ENCODE results near the gene ZRANB1. TPM values are rescaled to one million over a fixed set of nuclear protein-coding genes. Genes with fewer than 3 reads are reported as not detected.
A peak's percentile ranks its signal among the peaks of the same experiment; 100 is the strongest.

Gene ZRANB1
- polyA plus RNA-seq, 4 donors: 6.3 to 17.0 (median 8.2) TPM

- peaks cover 6 to 87% (median 7%) of the 10 kb centered on the region in 3 donors for H3K36me3 ChIP-seq (ENCODE audit: control insufficient read depth in 3 of 3, insufficient read depth in 2 of 3, low read depth in 1 of 3, low read length in 3 of 3)
- H3K9me3 ChIP-seq (ENCODE audit: control insufficient read depth in 2 of 2, insufficient read depth in 1 of 2, low read depth in 1 of 2, low read length in 1 of 2): peaks cover 0 to 4% of the 10 kb centered on the region in 2 donors
- H3K27me3 ChIP-seq (ENCODE audit: control insufficient read depth in 3 of 3, insufficient read depth in 3 of 3, low read length in 3 of 3): no peaks in the 10 kb centered on the region
- peak overlapping the region in 1 of 3 donors; percentile 47 for H3K27ac ChIP-seq (ENCODE audit: low read depth in 1 of 3, low read length in 2 of 3)
- FAIRE-seq (no peak), DNase-seq (no peak)
- H3K4me3 ChIP-seq (ENCODE audit: low read depth in 1 of 3, low read length in 3 of 3): no peak overlapping the region
- WGBS, 3 donors: 86 to 94% (median 92%) methylated on average over 9 of the region's 9 CpGs
- H3K4me1 ChIP-seq (ENCODE audit: control insufficient read depth in 3 of 3, insufficient read depth in 2 of 3, low read depth in 1 of 3, low read length in 2 of 3): no peaks in the 10 kb centered on the region
Observed at GRCh38 chr10:125006188-125006680, 64.3 kb downstream of the ZRANB1 start.

- H3K9me3 ChIP-seq (ENCODE audit: control insufficient read depth in 2 of 2, insufficient read depth in 1 of 2, low read depth in 1 of 2, low read length in 1 of 2): peaks cover 0 to 4% of the 10 kb centered on the region in 2 donors
- H3K27me3 ChIP-seq (ENCODE audit: control insufficient read depth in 3 of 3, insufficient read depth in 3 of 3, low read length in 3 of 3): no peaks in the 10 kb centered on the region
- DNase-seq (no peak), FAIRE-seq (no peak)
- WGBS, 3 donors: 78 to 84% (median 81%) methylated on average over 19 of the region's 19 CpGs
- peak overlapping the region in 1 of 3 donors; percentile 47 for H3K27ac ChIP-seq (ENCODE audit: low read depth in 1 of 3, low read length in 2 of 3)
- H3K36me3 ChIP-seq (ENCODE audit: control insufficient read depth in 3 of 3, insufficient read depth in 2 of 3, low read depth in 1 of 3, low read length in 3 of 3): peaks cover 4 to 86% (median 5%) of the 10 kb centered on the region in 3 donors
- no peaks in the 10 kb centered on the region for H3K4me1 ChIP-seq (ENCODE audit: control insufficient read depth in 3 of 3, insufficient read depth in 2 of 3, low read depth in 1 of 3, low read length in 2 of 3)
- no peak overlapping the region for H3K4me3 ChIP-seq (ENCODE audit: low read depth in 1 of 3, low read length in 3 of 3)
Observed at GRCh38 chr10:125006921-125007426, 65.1 kb downstream of the ZRANB1 start.

GRCh38 chr10:125007436-125007835 is 65.5 kb downstream of the ZRANB1 start:
- WGBS, 3 donors: 88 to 90% (median 89%) methylated on average over 6 of the region's 6 CpGs
- H3K4me1 ChIP-seq (ENCODE audit: control insufficient read depth in 3 of 3, insufficient read depth in 2 of 3, low read depth in 1 of 3, low read length in 2 of 3): no peaks in the 10 kb centered on the region
- no peak overlapping the region for H3K4me3 ChIP-seq (ENCODE audit: low read depth in 1 of 3, low read length in 3 of 3)
- no peaks in the 10 kb centered on the region for H3K27me3 ChIP-seq (ENCODE audit: control insufficient read depth in 3 of 3, insufficient read depth in 3 of 3, low read length in 3 of 3)
- H3K27ac ChIP-seq (ENCODE audit: low read depth in 1 of 3, low read length in 2 of 3): peak overlapping the region in 1 of 3 donors; percentile 38
- FAIRE-seq (no peak), DNase-seq (no peak)
- peaks cover 3 to 86% (median 3%) of the 10 kb centered on the region in 3 donors for H3K36me3 ChIP-seq (ENCODE audit: control insufficient read depth in 3 of 3, insufficient read depth in 2 of 3, low read depth in 1 of 3, low read length in 3 of 3)
- H3K9me3 ChIP-seq (ENCODE audit: control insufficient read depth in 2 of 2, insufficient read depth in 1 of 2, low read depth in 1 of 2, low read length in 1 of 2): peaks cover 0 to 4% of the 10 kb centered on the region in 2 donors

GRCh38 chr10:125008689-125009638 is 67.0 kb downstream of the ZRANB1 start:
- peak; percentile 38 to 56 for DNase-seq
- H3K27ac ChIP-seq (ENCODE audit: low read depth in 1 of 3, low read length in 2 of 3): peak overlapping the region in 2 of 3 donors; percentile 47 to 48

GRCh38 chr10:125009661-125010161 is 67.8 kb downstream of the ZRANB1 start:
- Histone ChIP-seq H3K27ac (ENCODE audit: low read depth in 1 of 3, low read length in 2 of 3) (peak overlapping the region in 2 of 3 donors; percentile 47 to 48), H3K27me3 (ENCODE audit: control insufficient read depth in 3 of 3, insufficient read depth in 3 of 3, low read length in 3 of 3) (no peaks in the 10 kb centered on the region), H3K4me3 (ENCODE audit: low read depth in 1 of 3, low read length in 3 of 3) (no peak overlapping the region), H3K9me3 (ENCODE audit: control insufficient read depth in 2 of 2, insufficient read depth in 1 of 2, low read depth in 1 of 2, low read length in 1 of 2) (peaks cover 0 to 4% of the 10 kb centered on the region in 2 donors), H3K36me3 (ENCODE audit: control insufficient read depth in 3 of 3, insufficient read depth in 2 of 3, low read depth in 1 of 3, low read length in 3 of 3) (peaks cover 0 to 85% (median 3%) of the 10 kb centered on the region in 3 donors), H3K4me1 (ENCODE audit: control insufficient read depth in 3 of 3, insufficient read depth in 2 of 3, low read depth in 1 of 3, low read length in 2 of 3) (peaks cover 0 to 2% (median 0%) of the 10 kb centered on the region in 3 donors)
- DNase-seq (peak in 1 of 2 donors; percentile 40), FAIRE-seq (no peak)
- WGBS, 3 donors: 72 to 83% (median 80%) methylated on average over 15 of the region's 15 CpGs

More at GRCh38 chr10:125008689-125009638, 67.0 kb downstream of the ZRANB1 start:
- Histone ChIP-seq H3K9me3 (ENCODE audit: control insufficient read depth in 2 of 2, insufficient read depth in 1 of 2, low read depth in 1 of 2, low read length in 1 of 2) (peaks cover 0 to 4% of the 10 kb centered on the region in 2 donors), H3K36me3 (ENCODE audit: control insufficient read depth in 3 of 3, insufficient read depth in 2 of 3, low read depth in 1 of 3, low read length in 3 of 3) (peaks cover 0 to 86% (median 3%) of the 10 kb centered on the region in 3 donors), H3K4me1 (ENCODE audit: control insufficient read depth in 3 of 3, insufficient read depth in 2 of 3, low read depth in 1 of 3, low read length in 2 of 3) (peaks cover 0 to 2% (median 0%) of the 10 kb centered on the region in 3 donors), H3K4me3 (ENCODE audit: low read depth in 1 of 3, low read length in 3 of 3) (no peak overlapping the region), H3K27me3 (ENCODE audit: control insufficient read depth in 3 of 3, insufficient read depth in 3 of 3, low read length in 3 of 3) (no peaks in the 10 kb centered on the region)
- 57 to 63% (median 62%) methylated on average over 22 of the region's 22 CpGs for WGBS, 3 donors
- no peak for FAIRE-seq

GRCh38 chr10:125010362-125010761 is 68.4 kb downstream of the ZRANB1 start:
- peaks cover 0 to 2% (median 0%) of the 10 kb centered on the region in 3 donors for H3K4me1 ChIP-seq (ENCODE audit: control insufficient read depth in 3 of 3, insufficient read depth in 2 of 3, low read depth in 1 of 3, low read length in 2 of 3)
- H3K36me3 ChIP-seq (ENCODE audit: control insufficient read depth in 3 of 3, insufficient read depth in 2 of 3, low read depth in 1 of 3, low read length in 3 of 3): peaks cover 0 to 85% (median 3%) of the 10 kb centered on the region in 3 donors

GRCh38 chr10:125011171-125011925 is 69.4 kb downstream of the ZRANB1 start:
- Histone ChIP-seq H3K27me3 (ENCODE audit: control insufficient read depth in 3 of 3, insufficient read depth in 3 of 3, low read length in 3 of 3) (no peaks in the 10 kb centered on the region), H3K4me3 (ENCODE audit: low read depth in 1 of 3, low read length in 3 of 3) (no peak overlapping the region), H3K27ac (ENCODE audit: low read depth in 1 of 3, low read length in 2 of 3) (no peak overlapping the region), H3K4me1 (ENCODE audit: control insufficient read depth in 3 of 3, insufficient read depth in 2 of 3, low read depth in 1 of 3, low read length in 2 of 3) (peaks cover 0 to 2% (median 0%) of the 10 kb centered on the region in 3 donors), H3K36me3 (ENCODE audit: control insufficient read depth in 3 of 3, insufficient read depth in 2 of 3, low read depth in 1 of 3, low read length in 3 of 3) (peaks cover 0 to 86% (median 3%) of the 10 kb centered on the region in 3 donors), H3K9me3 (ENCODE audit: control insufficient read depth in 2 of 2, insufficient read depth in 1 of 2, low read depth in 1 of 2, low read length in 1 of 2) (peaks cover 0 to 4% of the 10 kb centered on the region in 2 donors)
- DNase-seq (no peak), FAIRE-seq (no peak)
- WGBS, 3 donors: 84 to 88% (median 85%) methylated on average over 16 of the region's 16 CpGs

More at GRCh38 chr10:125010362-125010761, 68.4 kb downstream of the ZRANB1 start:
- Histone ChIP-seq H3K27ac (ENCODE audit: low read depth in 1 of 3, low read length in 2 of 3) (no peak overlapping the region), H3K9me3 (ENCODE audit: control insufficient read depth in 2 of 2, insufficient read depth in 1 of 2, low read depth in 1 of 2, low read length in 1 of 2) (peaks cover 0 to 4% of the 10 kb centered on the region in 2 donors), H3K4me3 (ENCODE audit: low read depth in 1 of 3, low read length in 3 of 3) (no peak overlapping the region), H3K27me3 (ENCODE audit: control insufficient read depth in 3 of 3, insufficient read depth in 3 of 3, low read length in 3 of 3) (no peaks in the 10 kb centered on the region)
- FAIRE-seq (no peak), DNase-seq (no peak)
- WGBS, 3 donors: 83 to 86% (median 84%) methylated on average over 5 of the region's 5 CpGs
